ENCODE data around the gene SETDB2.

The SETDB2 gene

DNA sequence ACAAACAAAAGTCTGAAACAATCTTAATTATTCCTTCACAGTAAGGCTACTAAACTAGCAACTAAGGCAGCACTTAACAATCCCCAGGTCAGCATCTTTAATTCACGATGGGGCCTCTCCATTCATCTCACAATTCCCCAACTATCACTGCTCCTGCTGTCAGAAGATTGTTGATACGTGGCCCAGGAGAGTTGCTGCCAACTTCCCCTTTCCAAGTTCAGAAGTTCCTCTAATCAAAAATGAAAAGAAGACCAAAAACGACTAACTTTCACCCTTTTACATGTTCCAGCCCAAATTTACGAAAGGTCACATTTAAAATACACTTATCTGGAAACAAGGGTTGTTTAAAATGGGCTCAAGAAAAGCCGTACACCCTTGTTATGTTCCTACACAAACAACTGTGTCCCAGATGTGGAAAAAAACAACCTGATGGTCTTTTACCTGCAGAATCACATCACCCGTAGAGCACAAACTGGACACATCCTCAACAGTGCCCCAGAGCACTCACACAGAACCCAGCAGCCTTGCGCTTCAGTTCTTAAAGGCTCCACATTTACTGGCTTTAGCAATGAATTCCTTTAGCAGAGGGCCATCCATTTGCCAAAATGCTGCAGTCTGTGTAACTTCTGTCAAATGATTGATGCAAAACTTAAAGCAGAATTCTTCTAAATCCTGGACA lies 89.7 kb downstream of the SETDB2 start:
- DNase-seq = no peak

DNA sequence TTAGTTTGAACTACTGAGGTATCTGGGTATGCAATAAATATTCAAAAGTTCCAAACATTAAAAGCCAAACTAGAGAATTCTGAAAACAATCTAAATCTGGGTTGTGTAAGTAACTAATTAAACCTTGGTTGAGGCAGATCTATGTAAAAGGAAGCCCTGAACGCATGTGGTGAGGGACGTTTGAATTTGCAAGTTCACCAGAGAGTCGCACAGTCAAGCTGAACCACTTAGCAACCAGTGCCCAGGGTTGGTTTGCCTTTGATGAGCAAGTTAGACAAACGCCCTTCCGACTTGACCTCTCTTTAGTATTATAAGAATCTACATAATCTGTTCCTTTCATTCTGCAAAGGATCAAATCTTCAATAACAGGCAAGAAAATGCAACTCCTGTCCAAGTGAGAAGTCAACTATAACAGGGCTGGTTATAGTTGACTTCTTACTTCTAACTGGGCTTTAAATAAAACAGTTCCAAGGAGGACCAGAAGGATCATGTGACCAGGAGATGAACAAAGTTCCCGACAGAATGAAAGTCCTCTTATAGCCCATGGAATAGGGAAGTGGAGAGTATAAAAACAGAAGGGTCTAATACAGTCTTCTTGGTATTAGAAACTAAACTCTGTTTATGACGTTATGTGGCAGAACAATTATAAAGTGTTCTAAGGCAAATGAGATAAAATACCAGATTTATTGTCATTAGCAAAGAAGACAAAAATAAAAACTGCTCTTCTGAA lies 92.2 kb downstream of the SETDB2 start:
- no peak for DNase-seq

DNA sequence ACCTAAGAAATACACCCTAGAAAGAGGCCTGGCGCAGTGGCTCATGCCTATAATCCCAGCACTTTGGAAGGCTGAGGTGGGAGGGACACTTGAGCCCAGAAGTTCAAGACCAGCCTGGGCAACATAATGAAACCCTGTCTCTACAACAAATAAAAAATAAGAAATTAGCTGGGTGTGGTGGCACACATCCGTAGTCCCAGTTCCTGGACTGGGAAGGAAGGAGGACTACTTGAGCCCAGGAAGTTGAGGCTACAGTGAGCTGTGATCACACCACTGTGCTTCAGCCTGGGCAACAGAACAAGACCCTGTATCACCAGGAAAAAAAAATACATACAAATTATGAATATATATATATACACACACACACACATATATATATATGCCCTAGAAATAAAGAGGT lies 94.3 kb downstream of the SETDB2 start:
- DNase-seq = no peak

DNA sequence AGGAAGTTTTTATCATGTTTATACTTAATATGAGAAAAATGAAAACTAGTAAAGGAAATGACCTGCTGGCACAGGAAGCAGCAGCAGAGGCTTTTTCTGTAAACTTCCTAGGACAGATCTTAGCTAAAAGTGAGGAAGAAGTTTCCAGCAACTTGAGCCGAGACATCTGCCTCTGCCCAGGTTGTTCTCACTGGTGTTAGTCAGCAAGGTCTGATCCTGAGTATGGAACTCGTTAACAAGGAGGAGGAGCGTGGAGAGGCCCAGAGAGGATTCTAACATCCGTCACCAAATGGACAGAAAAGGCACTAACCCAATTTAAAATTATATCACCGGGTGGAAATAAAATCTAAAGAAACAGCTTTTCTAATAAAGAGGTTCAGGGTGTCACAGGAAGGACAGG lies 95.2 kb downstream of the SETDB2 start:
- no peak for DNase-seq

DNA sequence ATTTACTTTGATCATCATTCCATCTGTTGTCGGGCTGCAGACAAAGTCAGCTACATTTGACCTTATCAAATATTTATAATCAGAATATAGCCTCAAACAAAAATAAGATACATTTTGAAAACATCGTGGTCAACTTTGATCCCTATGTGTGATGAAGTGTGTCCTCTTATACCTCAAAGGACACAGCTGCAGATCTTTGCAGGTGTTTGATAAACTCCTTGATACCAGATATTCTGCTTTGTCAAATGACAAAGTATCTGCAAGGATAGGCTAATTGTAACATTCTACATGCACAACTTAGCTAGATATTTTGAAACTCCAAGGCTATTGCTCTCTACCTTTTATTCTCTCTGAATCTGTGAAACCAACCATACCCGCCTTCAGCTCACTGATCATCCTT lies 95.7 kb downstream of the SETDB2 start:
- no peak for DNase-seq

DNA sequence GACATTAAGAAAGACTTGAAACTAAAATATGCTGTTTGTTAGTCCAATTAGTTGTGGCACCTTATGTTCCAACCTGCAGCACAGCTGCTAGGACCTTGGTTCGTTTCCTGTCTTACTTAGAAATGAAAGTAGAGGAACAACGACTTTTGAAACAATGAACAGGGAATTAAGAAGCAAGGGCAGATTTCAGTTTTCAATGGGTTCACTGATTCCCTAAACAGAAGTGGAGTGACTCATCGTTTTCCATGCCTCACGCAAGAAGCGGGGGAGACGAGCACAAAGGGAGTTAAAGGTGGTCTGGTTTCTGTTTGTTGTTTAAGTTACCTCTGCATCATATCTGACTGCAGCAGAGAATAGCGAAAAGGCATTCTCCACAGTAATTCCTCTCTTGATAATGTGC lies 96.5 kb downstream of the SETDB2 start:
- DNase-seq = no peak

DNA sequence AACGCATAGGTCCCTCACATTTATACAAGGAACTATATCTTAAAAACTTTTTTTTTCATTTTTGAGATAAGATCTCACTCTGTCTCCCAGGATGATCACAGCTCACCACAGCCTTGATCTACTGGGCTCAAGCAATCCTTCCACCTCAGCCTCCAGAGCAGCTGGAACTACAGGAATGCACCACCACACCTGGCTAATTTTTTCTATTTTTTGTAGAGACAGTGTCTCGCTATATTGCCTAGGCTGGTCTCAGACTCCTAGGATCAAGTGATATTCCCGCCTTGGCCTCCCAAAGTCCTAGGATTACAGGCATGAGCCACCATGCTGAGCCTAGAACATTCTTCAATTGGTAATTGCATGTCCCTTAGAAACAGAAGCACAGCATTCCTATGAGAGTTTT lies 99.6 kb downstream of the SETDB2 start:
- no peak for DNase-seq

Data from left hindlimb (tissue), 1 donor.